ENCODE results near the gene SASS6. TPM values are rescaled to one million over a fixed set of nuclear protein-coding genes. Genes with fewer than 3 reads are reported as not detected.
A peak's percentile ranks its signal among the peaks of the same experiment; 100 is the strongest.

SASS6 gene
- total and polyA plus RNA-seq, 9 of the 15 experiments (the other 6 are each of a cell fraction or from before 2014, with no cell fraction given), result 11.6 to 34.1 (median 18.0) TPM

- TF ChIP-seq CEBPZ (IDR thresholded peaks at IDR 0.05; ENCODE audit: borderline replicate concordance, low read depth, low read length) (no peak), EZH2 (IDR thresholded peaks at IDR 0.05; ENCODE audit: borderline replicate concordance, low read depth, low read length) (no peak), TAF1 (IDR thresholded peaks at IDR 0.05; ENCODE audit: control insufficient read depth, extremely low read depth, insufficient read depth, low read length, severe bottlenecking) (peak; percentile 80), NONO (IDR thresholded peaks at IDR 0.05; ENCODE audit: low read depth in 2 of 2, low read length in 1 of 2) (no peak), AFF1 (IDR thresholded peaks at IDR 0.05; ENCODE audit: low read depth in 1 of 2, partially characterized antibody in 2 of 2) (peak; percentile 31 to 87), RFX1 (IDR thresholded peaks at IDR 0.05) (no peak), CHD2 (IDR thresholded peaks at IDR 0.05; ENCODE audit: low read depth, low read length) (no peak), ZNF24 (IDR thresholded peaks at IDR 0.05) (no peak; the same call in 1 of the 2 replicates), HMGXB4 (CRISPR knock-in tag; IDR thresholded peaks at IDR 0.05) (peak; percentile 36; the same call in 1 of the 2 replicates), PURB (CRISPR knock-in tag; IDR thresholded peaks at IDR 0.05; ENCODE audit: low read depth) (no peak), ZNF239 (CRISPR knock-in tag; IDR thresholded peaks at IDR 0.05) (no peak), ATF3 (IDR thresholded peaks at IDR 0.05) (peak; percentile 44; the same call in 1 of the 2 replicates), ATF3 (CRISPR knock-in tag; conservative IDR thresholded peaks at IDR 0.05) (no peak; the same call in 1 of the 2 replicates), SMAD4 (CRISPR knock-in tag; conservative IDR thresholded peaks at IDR 0.05) (no peak)
These were observed at the start of gene SASS6, which contains the start of gene TRMT13 (continued) for GRCh38 chr1:100132566-100133477.

Measured in K562 (cell line).